GM13976 (cell line): Measurements from ENCODE around the gene TPCN2.

ENCODE experiments used
- DNase-seq: peaks from one replicate; pipeline ENCODE4 v3.0.0; 2012; ENCODE audit warnings: low spot score
- in situ Hi-C: fragments of 300-500 bp; cut with MboI; formaldehyde crosslinking; loops from one replicate; pipeline ENCODE4 v1.12.0; 2022; ENCODE audit warnings: low sequenced_read_pairs, mixed read lengths, inconsistent platforms; ENCODE audit not compliant: unreplicated experiment
- TF ChIP-seq, protein P1 (sequence below): IDR thresholded peaks from 2 replicates; pipeline ENCODE4 v1.5.1; 2012; ENCODE audit warnings: borderline replicate concordance, mild to moderate bottlenecking; ENCODE audit not compliant: insufficient read depth; ENCODE audit errors: extremely low read depth, missing control alignments, control extremely low read depth

Gene TPCN2

DNA sequence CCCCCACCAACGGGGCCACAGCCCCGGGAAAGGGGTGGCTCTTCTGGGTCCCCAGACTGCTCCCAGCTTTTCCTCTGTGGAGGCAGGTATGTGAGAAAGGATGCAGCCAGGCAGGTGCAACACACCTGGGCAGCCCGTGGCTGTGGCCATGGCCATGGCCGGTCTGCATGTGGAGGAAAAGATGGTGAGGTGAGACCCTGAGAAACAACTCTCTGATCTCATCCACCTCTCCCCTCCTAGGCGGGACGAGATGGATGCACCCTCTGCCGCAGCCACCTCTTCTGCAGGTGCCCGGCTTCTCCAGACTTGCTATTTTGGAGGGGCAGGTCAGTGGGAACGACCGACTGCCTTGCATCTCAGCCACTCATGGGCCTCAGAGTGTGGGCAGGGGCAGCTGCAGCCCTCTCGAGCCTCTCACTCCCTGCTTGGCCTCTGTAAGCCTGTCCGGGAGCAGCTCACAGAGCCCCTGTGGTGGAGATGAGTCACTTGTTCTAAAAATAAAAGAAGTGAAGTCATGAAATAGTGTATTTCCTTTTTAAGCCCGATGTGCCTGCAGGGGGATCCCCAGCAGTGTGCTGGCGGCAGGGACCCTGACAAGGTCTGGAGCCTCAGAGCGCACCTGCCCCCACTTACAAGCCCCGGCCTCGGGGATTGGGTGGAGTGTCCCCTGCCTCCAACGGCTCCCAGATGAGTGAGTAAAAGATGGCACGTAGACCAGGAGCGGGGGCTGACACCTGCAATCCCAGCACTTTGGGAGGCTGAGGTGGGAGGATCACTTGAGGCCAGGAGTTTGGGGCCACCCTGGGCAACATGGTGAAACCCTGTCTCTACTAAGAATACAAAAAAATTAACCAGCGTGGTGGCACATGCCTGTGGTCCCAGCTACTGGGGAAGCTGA lies 117.7 kb downstream of the TPCN2 start:
- TF ChIP-seq, protein P1, sequence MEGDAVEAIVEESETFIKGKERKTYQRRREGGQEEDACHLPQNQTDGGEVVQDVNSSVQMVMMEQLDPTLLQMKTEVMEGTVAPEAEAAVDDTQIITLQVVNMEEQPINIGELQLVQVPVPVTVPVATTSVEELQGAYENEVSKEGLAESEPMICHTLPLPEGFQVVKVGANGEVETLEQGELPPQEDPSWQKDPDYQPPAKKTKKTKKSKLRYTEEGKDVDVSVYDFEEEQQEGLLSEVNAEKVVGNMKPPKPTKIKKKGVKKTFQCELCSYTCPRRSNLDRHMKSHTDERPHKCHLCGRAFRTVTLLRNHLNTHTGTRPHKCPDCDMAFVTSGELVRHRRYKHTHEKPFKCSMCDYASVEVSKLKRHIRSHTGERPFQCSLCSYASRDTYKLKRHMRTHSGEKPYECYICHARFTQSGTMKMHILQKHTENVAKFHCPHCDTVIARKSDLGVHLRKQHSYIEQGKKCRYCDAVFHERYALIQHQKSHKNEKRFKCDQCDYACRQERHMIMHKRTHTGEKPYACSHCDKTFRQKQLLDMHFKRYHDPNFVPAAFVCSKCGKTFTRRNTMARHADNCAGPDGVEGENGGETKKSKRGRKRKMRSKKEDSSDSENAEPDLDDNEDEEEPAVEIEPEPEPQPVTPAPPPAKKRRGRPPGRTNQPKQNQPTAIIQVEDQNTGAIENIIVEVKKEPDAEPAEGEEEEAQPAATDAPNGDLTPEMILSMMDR, result no peak
- DNase-seq, result peak; percentile 93
- in situ Hi-C loops, result no loop called here

DNA sequence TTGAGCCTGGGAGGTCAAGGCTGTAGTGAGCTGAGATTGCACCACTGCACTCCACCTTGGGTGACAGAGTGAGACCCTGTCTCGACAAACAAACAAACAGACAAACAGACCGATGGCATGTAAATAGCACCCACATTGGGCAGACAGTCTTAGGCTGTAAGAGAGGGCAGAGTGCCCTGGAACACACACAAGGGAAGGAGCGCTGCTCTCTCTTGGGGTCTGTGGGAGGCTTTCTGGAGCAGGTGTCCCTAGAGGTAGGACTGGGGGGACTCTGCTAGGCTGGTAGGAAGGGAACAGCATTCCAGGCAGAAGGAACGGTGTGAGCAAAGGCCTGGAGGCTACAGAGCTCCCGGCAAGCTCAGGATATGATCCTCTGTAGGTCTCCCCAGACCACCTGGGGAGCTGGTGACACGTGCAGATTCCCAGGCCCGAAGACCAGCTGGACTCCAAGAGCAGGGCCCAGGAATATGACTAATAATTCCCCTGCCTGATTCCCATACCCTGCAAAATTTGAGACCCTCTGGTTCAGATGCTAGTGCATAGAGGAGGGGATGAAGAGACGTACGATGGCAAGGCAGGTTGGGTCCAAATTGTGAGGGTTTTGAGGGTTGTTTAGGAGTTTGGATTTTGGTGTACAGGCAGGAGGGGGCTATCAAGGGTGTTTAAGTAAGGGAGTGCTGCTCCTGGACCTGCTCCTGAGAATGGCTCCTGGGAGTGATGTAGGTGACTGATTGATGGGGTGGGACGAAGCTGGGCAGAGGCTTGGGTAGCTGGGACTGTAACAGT lies 118.6 kb downstream of the TPCN2 start:
- TF ChIP-seq, protein P1, result no peak
- DNase-seq, result no peak
- in situ Hi-C loops, result no loop called here

DNA sequence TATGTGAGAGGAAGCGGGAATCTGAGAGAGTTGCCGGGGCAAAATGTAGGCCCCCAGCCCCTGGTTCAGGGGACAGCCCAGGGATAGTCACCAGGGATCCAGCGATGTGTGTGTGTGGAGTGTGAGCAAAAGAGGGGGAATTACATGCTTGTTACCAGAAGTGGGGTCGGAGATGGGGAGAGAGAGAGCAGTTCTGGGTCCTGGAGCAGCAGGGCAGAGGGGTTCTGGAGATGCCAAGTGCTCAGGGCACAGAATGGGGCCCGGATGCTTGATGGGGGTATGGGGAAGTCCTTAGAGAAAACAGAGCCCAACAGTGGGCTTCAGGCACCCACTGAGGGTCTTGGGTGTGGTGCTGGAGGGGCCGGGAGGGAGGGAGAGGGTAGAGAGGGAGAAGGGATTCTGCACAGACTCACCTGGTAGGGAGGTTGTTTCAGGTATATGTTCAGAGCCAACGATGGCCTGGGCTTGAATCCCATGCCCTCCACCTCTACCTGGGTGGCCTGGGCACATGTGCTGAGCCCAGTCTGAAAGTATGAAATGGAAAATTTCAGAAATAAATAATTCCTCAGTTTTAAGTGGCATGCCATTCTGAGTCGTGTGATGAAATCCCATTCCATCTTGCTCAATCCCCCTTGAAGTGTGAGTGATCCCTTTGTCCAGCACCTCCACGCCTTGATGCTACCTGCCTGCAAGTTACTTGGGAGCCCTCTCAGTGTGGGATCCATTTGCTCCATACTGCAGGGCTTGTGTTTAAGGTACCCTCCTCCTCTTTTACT lies 119.4 kb downstream of the TPCN2 start:
- no peak for DNase-seq
- in situ Hi-C loops, result no loop called here
- TF ChIP-seq, protein P1, result no peak

DNA sequence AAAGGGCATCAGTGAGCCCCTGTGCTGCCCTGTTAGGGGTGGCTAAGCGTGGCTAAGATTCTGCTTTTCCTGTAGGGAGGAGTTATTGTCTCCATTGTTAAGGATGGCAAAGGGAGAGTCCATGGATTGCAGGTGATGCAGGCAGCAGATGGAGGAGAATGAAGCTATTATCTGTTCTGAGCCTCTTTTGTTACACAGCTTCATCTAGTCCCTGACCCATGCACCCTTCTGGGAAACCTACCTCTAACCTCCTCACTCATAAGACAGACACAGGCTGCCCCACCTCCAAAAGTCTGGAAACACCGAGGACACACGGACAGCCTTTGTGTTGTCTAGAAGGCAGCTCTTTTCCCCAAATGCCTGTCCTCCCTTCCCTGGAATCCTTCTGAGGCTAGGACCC lies 120.7 kb downstream of the TPCN2 start:
- TF ChIP-seq, protein P1, result no peak
- in situ Hi-C loops, result no loop called here
- no peak for DNase-seq

DNA sequence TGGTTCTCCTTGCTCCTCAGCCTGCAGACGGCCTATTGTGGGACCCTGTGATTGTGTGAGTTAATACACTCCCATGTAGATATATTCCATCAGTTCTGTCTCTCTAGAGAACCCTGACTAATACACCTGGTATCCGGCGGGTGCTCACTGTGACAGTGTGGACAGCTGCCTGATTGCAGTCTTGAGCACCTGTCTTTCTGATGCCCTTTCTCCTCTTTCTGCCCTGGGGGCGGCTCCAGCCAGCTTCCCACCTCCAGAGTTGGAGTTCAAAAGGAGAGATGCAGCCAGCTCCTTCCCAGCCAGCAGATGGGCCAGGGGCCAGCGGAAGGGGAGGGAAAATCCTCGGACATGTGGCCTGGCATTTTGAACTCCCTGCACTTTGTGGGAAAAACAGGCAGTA lies 122.0 kb downstream of the TPCN2 start:
- DNase-seq, result no peak
- in situ Hi-C loops, result no loop called here
- TF ChIP-seq, protein P1, result no peak

DNA sequence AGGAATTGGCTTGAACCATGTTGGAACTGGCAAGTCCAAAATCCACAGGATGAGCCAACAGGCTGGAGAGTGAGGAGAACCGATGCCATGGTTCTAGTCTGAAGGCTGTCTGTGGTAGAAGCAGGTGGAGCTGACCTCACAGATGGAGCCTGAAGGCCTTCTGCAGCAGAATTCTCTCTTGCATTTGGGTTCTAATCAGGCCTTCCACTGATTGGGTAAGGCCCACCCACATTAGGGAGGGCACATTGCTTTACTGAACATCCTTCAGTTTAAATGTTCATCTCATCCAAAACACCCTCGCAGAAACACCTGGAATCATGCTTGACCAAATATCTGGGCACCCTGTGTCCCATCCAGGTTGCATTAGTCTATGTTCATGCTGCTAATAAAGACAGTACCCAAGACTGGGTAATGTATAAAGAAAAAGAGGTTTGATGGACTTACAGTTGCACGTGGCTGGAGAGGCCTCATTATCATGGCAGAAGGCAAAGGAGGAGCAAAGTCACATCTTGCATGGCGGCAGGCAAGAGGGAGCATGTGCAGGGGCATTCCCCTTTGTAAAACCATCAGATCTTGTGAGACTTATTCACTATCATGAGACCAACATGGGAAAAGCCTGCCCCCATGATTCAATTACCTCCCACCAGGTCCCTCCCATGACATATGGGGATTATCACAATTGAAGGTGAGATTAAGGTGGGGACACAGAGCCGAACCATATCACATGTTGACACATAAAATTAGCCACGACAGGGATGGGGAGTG lies 122.9 kb downstream of the TPCN2 start:
- in situ Hi-C loops, result no loop called here
- no peak for DNase-seq
- TF ChIP-seq, protein P1, result no peak
